ENCODE data around the gene CYP4F2. TPM values are rescaled to one million over a fixed set of nuclear protein-coding genes. Genes with fewer than 3 reads are reported as not detected.
"Not testable (repeated sequence)": the region's sequence is repeated elsewhere in the genome, so short reads cannot be mapped to it uniquely, and the experiment has no call there.

CYP4F2 gene
- total and polyA plus RNA-seq, 2 of the 8 experiments (the other 6 are each of a cell fraction or from before 2014, with no cell fraction given): not detected

GRCh38 chr19:15839888-15840287 is 58.0 kb downstream of the CYP4F2 start:
- H3K23me2 ChIP-seq (ENCODE audit: low read depth, low read length); H3K4ac ChIP-seq (replicated peaks; ENCODE audit: insufficient read length, low read depth, low read length); H2AFZ ChIP-seq (ENCODE audit: low read length); H3K18ac ChIP-seq (ENCODE audit: extremely low read depth, low read length); H3K56ac ChIP-seq (replicated peaks; ENCODE audit: insufficient read length, low read depth, low read length); POLR2A ChIA-PET (ENCODE audit: partially characterized antibody); H3K36me3 ChIP-seq (ENCODE audit: control insufficient read depth in 2 of 4, insufficient read depth in 4 of 4, low read length in 3 of 4); H3K4me2 ChIP-seq (ENCODE audit: insufficient read depth in 1 of 2, low read depth in 2 of 2, low read length in 2 of 2); H2BK12ac ChIP-seq (ENCODE audit: low read depth, low read length); H3K27ac ChIP-seq (ENCODE audit: low read depth, low read length); DNase-seq (ENCODE audit: low read depth in 1 of 2, low spot score in 2 of 2); FAIRE-seq; H3K23ac ChIP-seq (ENCODE audit: insufficient read length); H2BK15ac ChIP-seq (ENCODE audit: low read length); H2BK120ac ChIP-seq (replicated peaks; ENCODE audit: low read depth, low read length); H3K4me1 ChIP-seq (replicated peaks in 1 of 4; ENCODE audit: control insufficient read depth in 3 of 4, insufficient read depth in 4 of 4, low read length in 3 of 4); CTCF ChIA-PET (ENCODE audit: partially characterized antibody); H3K9ac ChIP-seq (replicated peaks in 1 of 4; ENCODE audit: extremely low read depth in 1 of 4, low read depth in 3 of 4, low read length in 3 of 4); H3K79me1 ChIP-seq (ENCODE audit: low read depth, low read length); H4K20me1 ChIP-seq (replicated peaks in 1 of 2; ENCODE audit: control insufficient read depth in 1 of 2, insufficient read depth in 2 of 2, low read length in 2 of 2); H2BK20ac ChIP-seq (ENCODE audit: low read length); H3K14ac ChIP-seq (ENCODE audit: insufficient read length); H3K4me3 ChIP-seq (ENCODE audit: extremely low read depth in 1 of 4, insufficient read depth in 2 of 4, low read depth in 3 of 4, low read length in 4 of 4); H2AK5ac ChIP-seq (ENCODE audit: low read depth, low read length); H2BK5ac ChIP-seq (ENCODE audit: low read depth, low read length); H4K5ac ChIP-seq (ENCODE audit: insufficient read length, low read depth, low read length); H3K27me3 ChIP-seq (replicated peaks in 1 of 4; ENCODE audit: control insufficient read depth in 3 of 4, extremely low read depth in 1 of 4, insufficient read depth in 3 of 4, low read length in 3 of 4); H4K8ac ChIP-seq (ENCODE audit: extremely low read depth, insufficient read depth, low read length); H3K79me2 ChIP-seq (ENCODE audit: control insufficient read depth in 1 of 2, insufficient read depth in 2 of 2, low read length in 2 of 2); H4K91ac ChIP-seq (replicated peaks; ENCODE audit: insufficient read length, low read length): not testable (repeated sequence)
- WGBS, 2 experiments (ENCODE audit: extremely low coverage in 1 of 2, insufficient coverage in 1 of 2, insufficient read length in 1 of 2, insufficient replicate concordance in 2 of 2, low coverage in 1 of 2, low lambda C conversion rate in 2 of 2, missing lambda C conversion rate in 1 of 2): 41% methylated on average over 4 of the region's 4 CpGs; no CpG with 5 or more reads in 1 of the 2 experiments
- peaks cover 46 to 69% of the 10 kb centered on the region in 2 experiments for H3K9me3 ChIP-seq (ENCODE audit: insufficient read depth in 2 of 2, low read depth in 1 of 2, low read length in 1 of 2)

Data from H1 (cell line).